Pons (tissue), 1 donor: ENCODE data around the gene PPP2R5C.
"Not testable (repeated sequence)": the region's sequence is repeated elsewhere in the genome, so short reads cannot be mapped to it uniquely, and the experiment has no call there.

ENCODE experiments used
- DNase-seq: peaks from one replicate; pipeline ENCODE4 v3.0.0-alpha.2; 2016; ENCODE audit warnings: low spot score

PPP2R5C gene

GRCh38 chr14:101781240-101782061 lies 19.9 kb downstream of the PPP2R5C start:
- no peak for DNase-seq

DNA sequence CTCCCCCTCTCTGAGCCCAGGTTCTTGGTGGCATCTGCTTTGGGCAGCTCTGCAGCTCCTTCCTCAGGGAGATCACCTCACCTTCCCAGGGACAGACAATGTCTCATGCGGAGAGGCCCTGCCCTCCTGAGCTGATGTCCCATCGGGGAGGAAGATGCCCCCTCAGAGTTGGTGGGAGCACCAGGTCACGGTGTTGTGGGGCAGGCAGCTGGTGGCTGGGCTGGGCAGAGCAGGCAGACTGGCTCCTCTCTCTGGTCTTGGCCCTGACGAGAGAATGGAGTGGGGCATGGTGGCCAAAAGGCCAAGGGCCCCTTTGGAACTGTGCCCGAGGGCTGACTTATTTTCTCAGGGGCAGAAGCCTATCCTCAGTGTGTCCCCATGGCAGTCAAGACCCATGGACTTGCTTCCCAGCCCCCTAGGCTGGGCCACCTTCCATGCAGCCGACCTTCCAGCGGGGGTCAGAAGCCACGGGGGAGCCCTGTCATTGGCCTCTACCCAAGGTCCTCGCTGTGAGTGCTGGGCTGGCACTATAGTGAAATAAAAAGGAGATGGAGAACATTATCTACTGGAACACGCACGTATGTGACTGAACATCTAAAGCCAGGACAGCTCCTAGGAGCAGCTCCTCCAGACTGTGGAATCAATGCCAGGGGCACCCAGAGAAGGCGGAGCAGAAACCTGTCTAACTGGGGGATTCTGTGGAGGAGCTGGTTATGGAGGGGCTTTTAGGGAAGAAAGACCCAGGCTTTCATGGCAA lies 21.9 kb downstream of the PPP2R5C start:
- DNase-seq = no peak

- no peak for DNase-seq
Observed at GRCh38 chr14:101784631-101785030, 23.1 kb downstream of the PPP2R5C start.

DNA sequence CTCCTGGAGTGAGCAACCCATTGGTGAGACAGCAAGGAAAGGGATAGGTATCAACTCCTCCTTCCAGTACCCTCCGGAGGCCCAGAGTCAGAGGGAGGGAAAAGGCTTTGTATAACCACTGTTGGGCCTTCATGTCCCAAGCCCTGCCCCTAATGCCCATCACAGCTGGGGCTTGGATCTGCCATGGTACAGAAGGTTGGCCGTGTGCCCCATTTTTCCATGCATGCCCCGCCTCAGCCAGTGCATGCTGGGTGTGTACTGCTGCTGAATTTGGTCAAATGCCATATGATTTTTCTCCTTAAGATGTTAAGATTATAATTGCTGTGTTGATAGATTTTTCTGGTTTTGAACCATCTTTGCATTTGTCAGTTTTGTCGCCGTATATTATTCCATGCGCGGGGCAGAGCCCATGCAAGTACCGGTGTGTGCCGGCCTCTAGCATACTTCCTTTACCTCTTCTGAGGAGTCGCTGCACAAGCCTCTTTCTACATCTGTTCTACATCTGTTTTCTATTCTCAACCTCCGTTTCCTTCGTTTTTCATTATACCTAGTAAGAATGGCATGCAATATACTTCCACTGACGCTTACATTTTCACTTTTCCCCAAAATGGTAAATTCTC lies 26.6 kb downstream of the PPP2R5C start:
- no peak for DNase-seq

DNA sequence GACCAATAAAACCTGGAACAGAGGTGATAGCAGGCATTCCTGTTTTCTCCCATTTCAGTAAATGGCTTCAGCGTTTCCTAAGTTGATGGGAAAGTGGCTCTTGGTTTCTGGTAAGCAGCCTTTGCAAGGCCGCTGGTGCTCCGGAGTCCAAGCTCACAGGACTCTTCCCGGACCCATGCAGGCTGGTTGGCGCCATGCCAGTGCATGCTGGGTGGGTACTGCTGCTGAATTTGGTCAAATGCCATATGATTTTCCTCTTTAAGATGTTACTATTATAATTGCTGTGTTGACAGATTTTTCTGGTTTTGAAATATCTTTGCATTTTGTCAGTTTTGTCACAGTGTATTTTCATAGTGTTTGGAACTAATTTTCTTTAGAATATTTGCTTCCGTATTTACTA lies 27.7 kb downstream of the PPP2R5C start:
- DNase-seq = no peak

DNA sequence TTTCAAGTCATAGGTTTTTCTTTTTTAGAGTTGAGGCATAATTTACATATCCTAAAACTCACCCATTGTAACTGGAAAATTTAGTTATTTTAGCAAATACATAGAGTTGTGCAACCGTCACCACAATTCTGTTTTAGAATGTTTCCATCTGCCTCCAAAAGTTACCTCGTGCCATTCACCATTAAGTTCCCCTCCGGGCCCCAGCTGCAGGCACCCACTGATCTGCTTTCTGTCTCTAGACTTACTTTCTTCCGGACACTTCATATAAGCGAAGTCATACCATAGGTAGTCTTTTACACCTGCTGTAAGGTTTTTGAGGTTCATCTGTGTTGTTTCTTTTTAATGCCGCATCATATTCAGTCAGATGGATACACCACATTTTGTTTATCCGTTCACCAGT lies 28.7 kb downstream of the PPP2R5C start:
- DNase-seq = no peak

- peak; percentile 71 for DNase-seq
Observed at GRCh38 chr14:101791919-101792572, 30.5 kb downstream of the PPP2R5C start.

DNA sequence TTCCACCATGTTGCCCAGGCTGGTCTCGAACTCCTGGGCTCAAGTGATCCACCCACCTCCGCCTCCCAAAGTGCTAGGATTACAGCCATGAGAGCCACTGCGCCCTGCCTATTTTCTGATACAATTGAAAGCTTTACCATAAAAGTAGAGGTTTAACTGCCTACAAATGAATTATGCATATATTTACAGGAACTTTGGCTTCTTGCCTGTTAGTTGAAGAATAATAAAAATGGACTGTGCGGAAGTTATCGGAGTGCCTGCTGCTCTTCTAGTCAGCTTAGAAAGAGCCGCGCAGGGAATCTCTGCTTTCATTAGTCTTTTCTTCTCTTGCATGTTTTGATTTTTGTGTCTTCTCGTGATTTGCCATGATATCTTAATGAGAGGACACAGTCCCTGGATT lies 34.5 kb downstream of the PPP2R5C start:
- no peak for DNase-seq

DNA sequence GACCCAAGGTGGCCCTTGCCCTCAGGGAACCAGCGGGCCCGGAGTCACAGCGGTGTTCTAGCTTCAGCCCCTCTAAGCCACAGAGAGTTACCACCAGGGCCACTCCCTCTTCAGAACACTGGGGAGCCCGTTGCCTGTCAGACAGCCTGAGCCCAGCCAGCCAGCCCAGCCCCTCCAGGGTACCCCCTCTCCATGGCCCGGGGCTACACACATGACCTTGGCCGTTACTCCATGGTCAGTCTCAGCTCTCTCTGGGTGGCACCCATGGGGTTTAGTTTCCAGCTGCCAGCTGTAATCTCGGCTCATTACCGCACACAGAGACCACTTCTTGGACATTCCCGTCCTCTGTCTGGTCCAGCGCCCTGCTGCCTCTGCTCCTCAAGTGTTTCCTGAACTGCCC lies 35.0 kb downstream of the PPP2R5C start:
- no peak for DNase-seq

DNA sequence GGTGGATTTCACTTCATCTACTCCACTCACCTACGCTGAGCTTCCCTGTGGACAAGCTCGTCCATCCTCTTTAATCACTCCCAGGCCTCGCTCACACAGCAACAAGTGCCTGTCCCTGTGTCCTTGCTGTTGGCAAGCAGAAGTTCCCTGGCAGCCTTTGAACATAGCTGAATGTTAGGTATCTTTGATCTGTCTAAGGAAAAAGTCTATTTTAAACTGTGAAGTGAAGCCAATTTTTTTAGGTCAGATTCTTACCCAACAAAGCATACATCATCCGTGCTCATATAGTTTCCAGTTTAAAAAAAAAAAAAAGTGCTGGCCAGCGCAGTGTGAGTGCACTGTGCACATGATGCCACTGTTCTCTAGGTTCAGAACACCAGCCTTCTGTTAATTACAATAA lies 36.3 kb downstream of the PPP2R5C start:
- DNase-seq = no peak

DNA sequence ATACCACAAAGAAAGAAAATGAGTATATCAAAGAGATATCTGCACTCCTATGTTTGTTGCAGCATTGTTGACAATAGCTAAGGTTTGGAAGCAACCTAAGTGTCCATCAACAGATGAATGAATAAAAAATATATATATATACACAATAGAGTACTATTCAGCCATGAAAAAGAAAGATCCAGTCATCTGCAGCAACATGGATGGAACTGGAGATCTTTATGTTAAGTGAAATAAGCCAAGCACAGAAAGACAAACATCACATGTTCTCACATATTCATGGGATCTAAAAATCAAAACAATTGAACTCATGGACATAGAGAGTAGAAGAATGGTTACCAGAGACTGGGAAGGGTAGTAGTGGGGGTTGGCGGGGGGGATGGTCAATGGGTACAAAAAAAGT lies 42.9 kb downstream of the PPP2R5C start:
- not testable (repeated sequence) for DNase-seq

GRCh38 chr14:101806252-101806651 lies 44.7 kb downstream of the PPP2R5C start:
- not testable (repeated sequence) for DNase-seq

DNA sequence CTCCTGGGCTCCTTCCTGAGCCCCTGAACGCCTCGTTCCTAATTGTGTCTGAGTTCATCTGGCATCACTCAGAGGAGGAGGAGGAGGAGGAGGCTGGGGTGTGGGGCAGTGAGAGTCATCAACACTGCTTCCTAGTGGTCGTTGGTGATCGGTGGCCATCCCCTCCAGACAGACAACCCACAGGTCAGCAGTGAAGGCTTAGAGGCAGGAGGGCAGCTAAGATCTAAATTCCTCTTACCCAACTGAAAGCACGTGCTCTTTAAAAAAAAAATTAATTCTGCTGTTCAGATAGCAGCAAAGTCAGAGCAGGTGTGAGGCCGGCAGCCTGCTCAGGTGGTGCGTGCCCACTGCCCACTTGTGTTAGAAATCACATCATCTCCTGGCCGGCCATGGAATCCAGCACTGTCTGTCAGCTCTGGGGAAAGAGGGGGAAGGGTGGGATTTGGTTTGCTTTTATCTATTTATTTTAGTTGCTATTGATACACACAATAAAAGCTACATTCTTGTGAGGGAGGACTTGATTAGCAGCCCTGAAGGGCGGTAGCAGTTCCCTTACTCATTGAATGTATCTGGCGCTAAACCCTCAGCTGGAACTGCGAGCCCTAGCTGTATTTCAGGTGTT lies 46.6 kb downstream of the PPP2R5C start:
- DNase-seq = no peak

- DNase-seq = no peak
Observed at GRCh38 chr14:101808894-101809670, 47.6 kb downstream of the PPP2R5C start.

DNA sequence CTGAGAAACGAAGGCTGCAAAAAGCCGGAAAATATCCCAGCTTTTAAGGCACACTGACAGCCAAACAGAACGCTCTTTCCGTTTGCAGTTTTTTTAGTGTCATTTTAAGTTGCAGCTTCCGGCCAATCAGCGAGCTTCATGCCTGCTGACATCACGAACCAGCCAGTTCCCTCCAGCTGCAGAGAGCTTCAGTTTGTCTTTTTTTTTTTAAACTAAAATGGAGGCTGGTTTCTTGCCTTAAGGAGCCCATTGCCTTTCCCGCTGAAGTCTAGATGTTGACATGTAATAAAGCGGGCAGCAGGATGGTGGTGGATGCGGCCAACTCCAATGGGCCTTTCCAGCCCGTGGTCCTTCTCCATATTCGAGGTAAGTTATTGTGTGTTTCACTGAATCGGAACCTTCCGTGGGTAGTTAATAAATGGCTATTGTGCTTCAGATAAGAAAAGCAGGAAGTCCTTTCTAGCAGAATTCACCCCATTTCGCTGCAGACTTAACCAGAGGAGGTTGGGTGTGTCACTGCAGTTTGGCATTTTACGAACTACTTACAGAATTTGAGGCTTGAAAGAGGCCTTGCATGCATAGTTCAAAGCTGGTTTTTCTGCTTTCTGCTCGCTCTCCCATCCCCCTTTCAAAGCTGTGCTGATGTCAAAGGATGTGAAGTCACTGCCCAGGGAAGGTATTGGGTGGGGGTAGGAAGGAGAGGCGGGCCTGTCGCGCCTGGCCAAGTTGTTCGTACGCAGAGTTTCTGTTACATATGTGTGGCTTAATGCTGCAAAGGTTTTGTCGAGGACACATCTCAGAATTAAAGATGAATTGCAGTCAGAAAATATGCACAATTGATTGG lies 48.4 kb downstream of the PPP2R5C start:
- peak; percentile 98 for DNase-seq

DNA sequence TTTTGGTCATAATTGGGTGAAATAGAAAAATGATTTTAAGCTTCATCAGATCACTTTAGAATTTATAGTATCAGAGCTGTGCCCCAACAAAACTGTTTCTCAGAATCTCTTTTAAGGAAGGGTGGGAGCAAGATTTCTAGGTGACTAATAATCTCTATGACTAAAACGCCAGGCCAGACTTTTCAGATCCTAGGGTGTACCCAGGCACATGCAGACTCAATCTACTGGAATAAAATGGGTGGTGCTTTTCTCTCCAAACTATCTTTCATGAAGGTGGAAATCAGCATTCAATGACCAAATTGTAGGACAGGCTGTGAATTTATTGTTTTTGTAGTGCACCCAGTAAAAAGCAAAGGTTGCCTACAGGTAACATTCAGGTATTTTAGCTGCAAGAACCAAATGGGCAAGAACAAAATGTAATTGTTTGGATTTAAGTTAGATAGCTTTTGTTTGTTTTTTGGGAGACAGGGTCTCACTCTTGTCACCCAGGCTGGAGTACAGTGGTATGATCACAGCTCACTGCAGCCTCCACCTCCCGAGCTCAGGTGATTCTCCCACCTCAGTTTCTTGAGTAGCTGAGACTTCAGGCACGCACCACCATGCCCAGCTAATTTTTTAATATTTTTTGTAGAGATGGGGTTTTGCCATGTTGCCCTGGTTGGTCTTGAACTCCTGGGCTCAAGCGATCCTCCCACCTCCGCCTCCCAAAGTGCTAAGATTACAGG lies 49.5 kb downstream of the PPP2R5C start:
- DNase-seq = no peak

DNA sequence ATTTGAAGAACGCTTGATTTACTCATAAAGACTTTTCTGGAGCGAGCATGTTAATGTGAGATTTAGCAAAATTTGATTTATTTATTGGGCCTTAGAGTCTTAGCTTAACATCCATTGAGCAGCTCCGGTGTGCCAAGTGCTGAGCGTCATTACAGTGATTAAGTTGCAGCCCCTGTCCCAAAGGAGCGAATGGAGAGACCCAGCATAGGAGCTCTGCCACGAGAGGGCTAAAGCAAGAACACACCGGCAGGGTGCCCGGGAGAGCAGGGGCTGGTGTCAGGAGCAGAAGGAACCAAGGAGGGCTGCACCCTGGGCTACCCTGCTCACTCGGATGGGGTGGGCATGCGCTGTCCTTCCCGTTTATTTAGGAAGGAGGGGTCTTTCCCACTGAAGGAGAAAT lies 50.6 kb downstream of the PPP2R5C start:
- DNase-seq = no peak

DNA sequence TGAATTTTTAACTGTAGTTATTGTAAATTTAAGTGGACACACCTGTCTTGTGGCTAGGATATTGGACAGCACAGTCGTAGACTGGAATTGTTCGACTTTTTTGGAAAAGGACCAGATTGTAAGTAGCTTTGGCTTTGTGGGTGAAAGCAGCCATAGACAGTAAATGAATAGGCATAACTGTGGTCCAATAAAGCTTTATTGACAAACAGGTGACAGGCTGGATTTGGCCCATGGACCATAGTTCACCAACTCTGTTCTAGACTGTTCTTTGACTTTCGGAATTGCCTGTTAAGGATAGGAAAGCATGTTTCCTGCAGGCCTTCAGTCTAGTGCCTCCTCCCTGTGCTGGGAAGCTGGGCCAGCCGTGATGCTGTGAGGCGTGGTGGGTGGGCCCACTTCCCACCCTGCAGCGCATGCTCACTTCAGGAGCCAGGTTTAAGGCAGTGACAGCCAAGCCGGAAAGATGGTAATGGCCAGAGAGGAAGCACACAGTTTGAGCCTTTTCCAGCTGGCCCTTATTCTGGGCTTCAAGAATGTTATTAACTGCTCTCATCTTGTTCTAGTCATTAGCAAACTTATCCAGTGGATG lies 51.8 kb downstream of the PPP2R5C start:
- DNase-seq = no peak

DNA sequence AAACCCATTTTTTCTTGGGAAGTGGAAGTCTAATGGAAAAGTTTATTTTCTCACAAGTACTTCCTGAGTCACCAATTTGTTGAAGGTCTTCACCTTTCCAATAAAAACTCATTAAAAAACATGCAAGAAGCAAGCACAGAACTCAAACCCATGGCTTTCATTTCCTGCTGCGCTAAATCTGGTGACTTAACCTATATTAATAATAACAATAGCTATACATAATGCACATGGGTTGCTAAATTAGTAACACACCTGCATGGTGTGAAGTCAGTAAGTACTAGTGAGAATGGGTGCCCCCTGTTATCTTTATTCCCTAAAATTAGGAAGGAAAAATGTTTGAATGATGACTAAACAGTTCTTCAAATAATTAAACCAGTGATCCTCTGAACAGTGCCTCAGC lies 52.3 kb downstream of the PPP2R5C start:
- no peak for DNase-seq
